HepG2 (cell line): ENCODE data around the gene C14orf119. TPM values are rescaled to one million over a fixed set of nuclear protein-coding genes. Genes with fewer than 3 reads are reported as not detected.

Experiments
- AGO2 ChIP-seq: fragments of 200-400 bp; formaldehyde crosslinking; optimal IDR thresholded peaks from 2 replicates; pipeline ENCODE3; 2017; ENCODE audit warnings: mild to moderate bottlenecking, low read depth, low read length, moderate library complexity
- ATRX ChIP-seq: sonication (generic); formaldehyde crosslinking; IDR thresholded peaks from 2 replicates; pipeline ENCODE4 v1.4.0; 2020; ENCODE audit warnings: missing genetic modification reagents, borderline replicate concordance
- HMGA1 ChIP-seq: sonication (generic); formaldehyde crosslinking; conservative IDR thresholded peaks from 2 replicates; pipeline ENCODE4 v1.4.0; 2020; ENCODE audit warnings: missing genetic modification reagents
- HMGXB3 ChIP-seq: sonication (generic); formaldehyde crosslinking; IDR thresholded peaks from 2 replicates; pipeline ENCODE4 v1.4.0; 2020; ENCODE audit warnings: missing genetic modification reagents, borderline replicate concordance
- NFKB2 ChIP-seq: sonication (generic); formaldehyde crosslinking; IDR thresholded peaks from 2 replicates; pipeline ENCODE4 v1.4.0; 2020; ENCODE audit warnings: missing genetic modification reagents, borderline replicate concordance
- RAD51 ChIP-seq: fragments of 450-650 bp; IDR thresholded peaks from 2 replicates; pipeline ENCODE4 v1.6.1; 2016; ENCODE audit warnings: borderline replicate concordance
- RARG ChIP-seq: sonication (generic); formaldehyde crosslinking; IDR thresholded peaks from 2 replicates; pipeline ENCODE4 v1.4.0; 2020; ENCODE audit warnings: low read depth, mild to moderate bottlenecking, missing genetic modification reagents
- SETDB1 ChIP-seq: sonication (generic); formaldehyde crosslinking; IDR thresholded peaks from 2 replicates; pipeline ENCODE4 v1.5.1; 2020; ENCODE audit warnings: missing genetic modification reagents, mild to moderate bottlenecking, borderline replicate concordance
- TERF1 ChIP-seq: sonication (generic); formaldehyde crosslinking; IDR thresholded peaks from 2 replicates; pipeline ENCODE4 v1.8.0; 2022; ENCODE audit warnings: mild to moderate bottlenecking, missing genetic modification reagents, moderate library complexity
- ZNF280B ChIP-seq: sonication (generic); formaldehyde crosslinking; IDR thresholded peaks from 2 replicates; pipeline ENCODE4 v1.5.0; 2020; ENCODE audit warnings: missing genetic modification reagents, mild to moderate bottlenecking, borderline replicate concordance
- ZNF292 ChIP-seq: sonication (generic); formaldehyde crosslinking; IDR thresholded peaks from 2 replicates; pipeline ENCODE4 v1.8.1; 2022; ENCODE audit warnings: mild to moderate bottlenecking, low read depth, missing genetic modification reagents, borderline replicate concordance
- ZNF326 ChIP-seq: sonication (generic); formaldehyde crosslinking; IDR thresholded peaks from 2 replicates; pipeline ENCODE4 v1.4.0; 2020; ENCODE audit warnings: missing genetic modification reagents, borderline replicate concordance
- ZNF331 ChIP-seq: sonication (generic); formaldehyde crosslinking; IDR thresholded peaks from 2 replicates; pipeline ENCODE4 v1.4.0; 2020; ENCODE audit warnings: missing genetic modification reagents
- ZNF460 ChIP-seq: sonication (generic); formaldehyde crosslinking; IDR thresholded peaks from 2 replicates; pipeline ENCODE4 v1.5.1; 2020; ENCODE audit warnings: missing genetic modification reagents, mild to moderate bottlenecking, borderline replicate concordance
- ZNF543 ChIP-seq: sonication (generic); formaldehyde crosslinking; IDR thresholded peaks from 2 replicates; pipeline ENCODE4 v1.4.0; 2020; ENCODE audit warnings: mild to moderate bottlenecking, missing genetic modification reagents
- ZNF556 ChIP-seq: sonication (generic); formaldehyde crosslinking; IDR thresholded peaks from 2 replicates; pipeline ENCODE4 v1.4.0; 2020; ENCODE audit warnings: mild to moderate bottlenecking, missing genetic modification reagents, borderline replicate concordance
- ZSCAN22 ChIP-seq: sonication (generic); formaldehyde crosslinking; IDR thresholded peaks from 2 replicates; pipeline ENCODE4 v1.4.0; 2020; ENCODE audit warnings: mild to moderate bottlenecking, missing genetic modification reagents
- polyA plus RNA-seq, 8 experiments: library from polyadenylated mRNA; depleted of rRNA in 3 of 8; stranded (reverse) in 7 of 8; unstranded in 1 of 8; fragments of >200 nt; fragmentation: Illumina TruSeq in 4 of 8; extraction: Trizol in 4 of 8; gene quantifications; 2 replicates each; pipeline versions ENCODE4 v1.2.1 to v1.2.3, GENCODE V29; 2011 to 2016; ENCODE audit warnings: low read depth in 4 of 8, missing spikeins in 1 of 8, mixed read lengths in 1 of 8; ENCODE audit not compliant: insufficient read depth in 1 of 8
- total RNA-seq, 5 experiments: library from RNA; depleted of rRNA; stranded (reverse); fragments of >200 nt; fragmentation: Illumina TruSeq; extraction: Trizol; gene quantifications; 2 replicates each; pipeline ENCODE4 v1.2.3, GENCODE V29; 2016; ENCODE audit warnings: low read depth in 1 of 5
- TF ChIP-seq, protein P1 (sequence below): sonication (generic); formaldehyde crosslinking; conservative IDR thresholded peaks from 2 replicates; pipeline ENCODE4 v1.5.0; 2020; ENCODE audit warnings: missing genetic modification reagents
- TF ChIP-seq, protein P2 (sequence below): sonication (generic); formaldehyde crosslinking; IDR thresholded peaks from 2 replicates; pipeline ENCODE4 v1.5.0; 2020; ENCODE audit warnings: missing genetic modification reagents

The C14orf119 gene
- total and polyA plus RNA-seq, 2 of the 13 experiments (the other 11 are each of a cell fraction or from before 2014, with no cell fraction given), result 117 to 206 TPM

- TF ChIP-seq ZNF326 (CRISPR knock-in tag) (no peak), ZNF280B (CRISPR knock-in tag) (peak; percentile 94), HMGA1 (CRISPR knock-in tag) (no peak), HMGXB3 (CRISPR knock-in tag) (peak; percentile 81; the same call in 1 of the 2 replicates), SETDB1 (CRISPR knock-in tag) (no peak), ZNF460 (CRISPR knock-in tag) (no peak; the same call in 1 of the 2 replicates), ZNF543 (CRISPR knock-in tag) (peak; percentile 65; the same call in 1 of the 2 replicates), ZNF556 (CRISPR knock-in tag) (peak; percentile 74), RAD51 (no peak), RARG (CRISPR knock-in tag) (0 out of 2 replicates have a peak, but pooled peaks have one; percentile 67), TERF1 (no peak), ATRX (no peak), AGO2 (peak; percentile 95), ZNF292 (CRISPR knock-in tag) (peak; percentile 79; the same call in 1 of the 2 replicates), ZNF331 (peak; percentile 91), ZSCAN22 (CRISPR knock-in tag) (no peak), NFKB2 (CRISPR knock-in tag) (peak; percentile 86; the same call in 1 of the 2 replicates)
- TF ChIP-seq, protein P1, sequence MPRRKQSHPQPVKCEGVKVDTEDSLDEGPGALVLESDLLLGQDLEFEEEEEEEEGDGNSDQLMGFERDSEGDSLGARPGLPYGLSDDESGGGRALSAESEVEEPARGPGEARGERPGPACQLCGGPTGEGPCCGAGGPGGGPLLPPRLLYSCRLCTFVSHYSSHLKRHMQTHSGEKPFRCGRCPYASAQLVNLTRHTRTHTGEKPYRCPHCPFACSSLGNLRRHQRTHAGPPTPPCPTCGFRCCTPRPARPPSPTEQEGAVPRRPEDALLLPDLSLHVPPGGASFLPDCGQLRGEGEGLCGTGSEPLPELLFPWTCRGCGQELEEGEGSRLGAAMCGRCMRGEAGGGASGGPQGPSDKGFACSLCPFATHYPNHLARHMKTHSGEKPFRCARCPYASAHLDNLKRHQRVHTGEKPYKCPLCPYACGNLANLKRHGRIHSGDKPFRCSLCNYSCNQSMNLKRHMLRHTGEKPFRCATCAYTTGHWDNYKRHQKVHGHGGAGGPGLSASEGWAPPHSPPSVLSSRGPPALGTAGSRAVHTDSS (CRISPR knock-in tag), result no peak
- TF ChIP-seq, protein P2, sequence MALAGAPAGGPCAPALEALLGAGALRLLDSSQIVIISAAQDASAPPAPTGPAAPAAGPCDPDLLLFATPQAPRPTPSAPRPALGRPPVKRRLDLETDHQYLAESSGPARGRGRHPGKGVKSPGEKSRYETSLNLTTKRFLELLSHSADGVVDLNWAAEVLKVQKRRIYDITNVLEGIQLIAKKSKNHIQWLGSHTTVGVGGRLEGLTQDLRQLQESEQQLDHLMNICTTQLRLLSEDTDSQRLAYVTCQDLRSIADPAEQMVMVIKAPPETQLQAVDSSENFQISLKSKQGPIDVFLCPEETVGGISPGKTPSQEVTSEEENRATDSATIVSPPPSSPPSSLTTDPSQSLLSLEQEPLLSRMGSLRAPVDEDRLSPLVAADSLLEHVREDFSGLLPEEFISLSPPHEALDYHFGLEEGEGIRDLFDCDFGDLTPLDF (CRISPR knock-in tag), result no peak
Measured at GRCh38 chr14:23071244-23071920, 23.9 kb upstream of the C14orf119 start (continued).
